LHCN-M2 (cell line): ENCODE measurements around the gene NHSL2. TPM values are rescaled to one million over a fixed set of nuclear protein-coding genes. Genes with fewer than 3 reads are reported as not detected.

Source experiments
- DNase-seq: peaks from one replicate; pipeline ENCODE4 v3.0.0-alpha.2; 2012; ENCODE audit warnings: low read depth
- total RNA-seq: library from RNA; depleted of rRNA; stranded (reverse); fragments of >200 nt; gene quantifications from 2 replicates; pipeline ENCODE4 v1.2.3, GENCODE V29; 2014

NHSL2 gene
- total RNA-seq, 1 experiment from 2014 or later = 0.23 TPM

DNA sequence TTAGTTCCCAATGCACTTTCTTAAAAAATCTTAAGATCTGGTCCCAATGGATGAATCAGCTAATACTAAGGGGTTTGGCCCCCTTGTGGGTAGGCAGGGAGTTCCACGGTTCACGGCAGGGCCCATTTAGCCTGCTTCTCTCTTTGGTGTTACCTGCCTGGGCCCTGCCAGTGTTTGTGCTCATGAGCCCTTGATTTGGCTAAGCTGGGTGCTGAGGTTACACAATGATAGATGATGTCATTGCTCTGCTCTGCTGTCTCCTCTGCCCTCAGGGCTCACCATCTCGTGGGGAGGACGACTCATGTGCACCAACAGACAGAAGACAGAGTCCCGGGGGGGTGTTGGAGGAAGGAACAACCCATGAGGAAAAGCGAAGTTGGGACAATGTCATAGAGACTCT lies 196.7 kb downstream of the NHSL2 start:
- DNase-seq = no peak

DNA sequence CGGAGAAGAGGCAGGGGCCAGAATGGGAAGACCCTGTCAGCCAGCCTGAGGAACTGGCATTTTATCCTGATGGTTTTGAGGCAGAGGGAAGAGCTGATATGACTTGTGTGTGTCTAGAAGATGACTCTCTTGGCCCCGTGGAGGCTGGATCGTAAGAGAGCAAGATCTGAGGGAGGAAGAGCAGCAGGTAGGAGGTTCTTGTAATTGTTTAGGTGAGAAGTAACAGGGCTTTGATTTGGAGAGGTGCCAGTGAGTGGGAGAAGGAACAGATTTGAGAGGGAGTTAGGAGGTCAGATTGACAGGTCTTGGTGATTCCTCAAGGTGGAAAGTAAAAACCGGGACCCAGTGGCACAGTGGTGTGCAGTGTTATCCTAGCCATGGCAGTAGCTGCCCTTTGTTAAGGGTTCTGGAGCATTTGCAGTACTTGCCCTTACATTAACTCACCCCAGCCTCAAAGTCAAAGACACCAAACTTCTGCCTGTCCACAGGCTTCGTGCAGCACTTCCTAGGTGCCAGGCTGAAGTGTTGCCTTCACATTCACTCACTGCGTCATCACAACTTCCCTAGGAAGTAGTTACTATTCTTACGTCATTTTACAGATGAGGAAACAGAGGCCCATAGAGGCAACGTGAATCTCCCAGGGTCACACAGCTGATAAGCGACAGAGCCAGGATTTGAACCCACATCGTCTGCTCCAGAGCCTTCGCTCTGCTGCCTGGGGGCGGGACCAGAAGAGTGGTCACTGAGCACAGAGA lies 197.4 kb downstream of the NHSL2 start:
- DNase-seq = no peak

DNA sequence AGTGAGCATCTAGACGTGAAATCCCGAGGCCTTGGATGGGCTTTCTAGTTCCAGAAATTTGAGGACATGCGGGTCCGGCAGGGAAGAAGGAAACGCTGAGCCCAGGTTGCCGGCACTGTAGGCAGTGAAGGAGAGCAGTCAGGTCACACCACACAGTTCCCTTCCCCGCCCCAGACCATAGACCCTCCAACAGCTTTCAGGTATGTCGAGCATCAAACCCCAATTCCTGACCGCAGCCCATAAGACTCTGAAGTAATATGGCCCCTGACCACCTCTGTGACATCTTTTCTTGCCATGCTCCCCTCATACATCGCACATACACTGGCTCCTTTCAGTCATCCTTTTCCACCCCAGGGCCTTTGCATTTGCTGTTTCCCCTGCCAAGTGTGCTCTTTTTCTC lies 198.0 kb downstream of the NHSL2 start:
- DNase-seq = no peak

DNA sequence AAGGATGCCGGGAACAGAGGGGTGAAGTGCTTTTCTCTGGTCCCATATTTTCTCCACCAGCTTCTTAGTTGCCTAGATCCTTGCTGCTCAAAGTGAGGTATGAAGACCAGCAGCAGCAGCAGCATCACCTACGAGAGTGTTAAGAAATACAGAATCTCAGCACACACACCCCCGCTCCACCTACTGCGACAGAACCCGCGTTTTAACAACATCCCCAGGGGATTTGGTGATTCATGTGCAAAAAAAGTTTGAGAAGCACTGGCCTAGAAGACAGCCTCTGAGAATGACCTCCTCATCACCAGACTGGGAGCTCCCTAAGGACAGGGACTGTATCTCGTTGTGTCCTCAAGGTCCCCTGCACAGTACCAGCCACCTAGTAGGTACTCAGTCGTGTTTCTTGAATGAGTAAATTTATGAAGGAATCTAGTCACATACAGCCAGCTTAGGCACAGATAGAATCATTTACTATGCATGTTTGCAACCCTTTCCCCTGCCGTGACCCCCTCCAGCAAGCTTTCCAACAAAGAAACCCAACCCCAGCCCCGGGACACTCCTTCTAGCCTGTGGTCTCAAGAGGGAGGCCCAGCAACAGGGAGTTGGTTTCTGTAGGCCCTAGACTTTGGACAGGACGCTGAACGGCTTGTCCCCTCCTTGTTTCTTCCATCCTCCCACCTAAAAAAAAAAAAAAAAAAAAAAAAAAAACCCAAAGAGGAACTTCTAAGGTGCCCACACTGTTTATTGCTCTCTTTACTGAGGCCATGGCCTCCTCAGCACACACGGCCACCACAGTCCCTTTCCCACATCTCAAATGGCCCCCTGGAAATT lies 199.6 kb downstream of the NHSL2 start:
- DNase-seq = no peak

DNA sequence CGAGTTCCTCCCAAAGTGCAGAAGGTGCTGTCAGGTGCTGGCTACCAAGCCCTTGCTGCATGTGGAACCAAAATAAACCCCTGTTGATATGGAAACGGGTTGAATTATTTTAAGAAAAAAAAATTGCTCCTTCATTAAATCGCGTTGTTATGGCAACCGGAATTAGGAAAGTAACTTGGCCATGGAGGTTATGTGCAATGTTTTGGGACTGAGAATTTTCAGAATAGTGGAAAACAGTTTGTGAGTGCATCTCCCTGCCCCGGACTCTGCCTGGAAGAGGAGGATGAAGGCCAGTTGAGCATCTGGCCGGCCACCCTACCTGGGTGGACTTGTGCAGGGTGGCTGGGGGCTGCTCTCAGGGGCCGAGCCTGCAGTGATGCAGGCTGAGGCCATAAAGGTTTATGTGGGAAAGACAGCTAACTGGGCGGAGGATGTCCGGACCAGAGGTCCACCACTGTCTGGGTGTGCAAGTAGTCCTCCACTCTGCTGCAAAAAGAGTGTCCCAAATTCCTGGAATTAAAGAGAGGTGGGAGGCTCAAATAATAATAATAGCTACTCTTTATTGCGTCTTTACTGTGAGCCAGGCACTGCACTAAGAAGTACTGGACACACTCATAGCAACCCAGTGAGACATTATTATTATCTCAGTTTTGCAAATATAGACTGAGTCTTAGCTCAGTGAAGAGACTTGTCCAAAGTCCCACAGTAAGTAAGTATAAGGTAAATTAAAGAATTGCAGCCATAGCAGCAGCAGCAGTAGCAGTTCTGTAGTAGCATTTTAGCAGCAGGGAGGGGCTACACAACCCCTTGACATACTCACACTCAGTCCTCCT lies 200.4 kb downstream of the NHSL2 start:
- no peak for DNase-seq

DNA sequence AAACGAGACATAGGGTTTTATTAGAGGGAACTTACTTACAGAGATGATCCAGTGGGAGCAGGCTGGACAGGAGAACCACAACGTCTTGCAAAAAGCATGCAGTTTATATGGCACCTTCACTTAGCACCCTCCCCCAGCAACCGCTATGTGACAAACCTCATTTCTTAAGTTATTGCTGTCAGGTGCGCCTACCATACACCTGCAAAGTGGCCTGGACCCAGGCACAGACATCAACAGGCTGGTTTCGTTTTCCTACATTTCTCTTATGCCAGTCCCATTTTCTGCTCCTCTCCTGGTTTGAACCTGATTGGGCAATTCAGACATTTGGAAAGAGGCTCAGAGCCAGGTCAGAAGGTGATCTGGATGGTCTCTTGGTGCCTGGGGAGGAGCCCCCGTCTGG lies 202.8 kb downstream of the NHSL2 start:
- DNase-seq = no peak

DNA sequence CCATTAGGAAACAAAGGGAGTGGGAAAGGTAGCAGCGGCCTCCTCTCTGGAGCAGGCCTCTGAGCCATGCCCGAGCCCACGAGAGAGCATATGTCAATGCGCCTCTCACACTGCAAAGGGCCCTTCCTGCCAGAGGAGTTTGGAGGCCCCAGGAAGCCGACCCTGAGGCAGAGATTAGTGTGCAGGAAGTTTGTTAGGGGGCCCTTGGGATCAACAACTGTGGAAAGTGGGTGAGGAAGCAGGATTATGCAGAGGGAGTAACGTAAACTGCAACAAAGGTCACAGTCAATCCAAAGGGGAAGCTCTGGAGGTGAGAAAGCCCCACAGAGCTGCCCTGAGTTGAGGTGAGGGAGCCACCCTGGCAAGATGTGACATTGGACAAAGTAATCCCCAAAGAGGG lies 203.7 kb downstream of the NHSL2 start:
- DNase-seq = no peak

DNA sequence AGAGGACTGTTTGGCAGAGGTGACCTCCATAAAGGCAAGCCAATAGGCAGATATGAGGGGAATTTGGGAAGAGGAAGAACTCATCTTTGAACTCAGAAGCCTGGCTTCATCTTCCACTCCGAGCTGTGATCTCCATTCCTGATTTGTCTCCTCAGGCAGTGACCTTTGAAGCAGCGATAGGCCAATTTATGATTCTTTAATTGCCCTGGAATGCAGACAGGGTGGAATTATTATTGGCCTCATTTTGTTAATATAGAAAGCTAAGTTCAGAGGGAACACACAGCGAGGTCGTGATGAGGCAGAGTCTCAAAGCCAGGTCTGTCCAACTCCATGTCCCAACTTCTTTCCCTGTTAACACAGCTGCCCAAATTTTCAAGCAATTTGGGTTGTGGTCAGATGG lies 204.2 kb downstream of the NHSL2 start:
- DNase-seq = no peak

DNA sequence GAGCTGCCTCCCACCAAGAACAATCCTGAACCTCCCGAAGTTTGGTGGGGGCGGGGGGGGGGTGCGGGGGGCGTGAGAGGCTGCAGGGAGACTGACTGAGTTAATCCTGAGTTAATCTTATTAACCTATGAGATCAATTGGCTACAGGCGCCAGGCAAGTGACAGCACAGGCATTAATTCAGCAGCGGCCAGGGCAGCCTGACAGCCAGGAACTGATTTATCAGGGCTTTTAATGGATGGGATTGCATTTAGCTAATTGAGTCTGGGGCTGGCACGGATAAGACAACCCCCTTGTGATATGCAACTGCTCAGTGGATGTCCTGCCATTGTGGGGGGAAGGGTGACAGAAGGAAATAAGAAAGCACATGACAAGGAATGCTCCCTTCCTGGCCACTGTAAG lies 204.7 kb downstream of the NHSL2 start:
- no peak for DNase-seq

DNA sequence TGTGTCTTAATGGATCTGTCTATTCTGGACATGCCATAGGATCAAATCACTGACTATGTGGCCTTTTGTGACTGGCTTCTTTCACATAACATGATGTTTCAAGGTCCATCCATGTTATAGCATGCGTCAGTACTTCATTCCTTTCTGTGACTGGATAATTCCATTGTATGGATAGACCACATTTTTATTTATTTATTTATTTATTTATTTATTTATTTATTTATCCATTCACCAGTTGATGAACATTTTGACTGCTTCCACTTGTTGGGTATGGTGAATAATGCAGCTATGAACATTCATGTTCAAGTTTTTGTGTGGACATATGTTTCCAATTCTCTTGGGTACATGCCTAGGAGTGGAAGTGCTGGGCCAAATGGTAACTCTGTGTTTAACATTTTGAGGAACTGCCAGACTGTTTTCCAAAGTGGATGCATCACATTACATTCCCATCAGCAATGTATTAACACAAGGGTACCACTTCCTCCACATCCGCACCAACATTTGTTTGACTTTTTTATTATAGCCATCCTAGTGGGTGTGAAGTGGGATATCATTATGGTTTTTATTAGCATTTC lies 207.1 kb downstream of the NHSL2 start:
- no peak for DNase-seq

DNA sequence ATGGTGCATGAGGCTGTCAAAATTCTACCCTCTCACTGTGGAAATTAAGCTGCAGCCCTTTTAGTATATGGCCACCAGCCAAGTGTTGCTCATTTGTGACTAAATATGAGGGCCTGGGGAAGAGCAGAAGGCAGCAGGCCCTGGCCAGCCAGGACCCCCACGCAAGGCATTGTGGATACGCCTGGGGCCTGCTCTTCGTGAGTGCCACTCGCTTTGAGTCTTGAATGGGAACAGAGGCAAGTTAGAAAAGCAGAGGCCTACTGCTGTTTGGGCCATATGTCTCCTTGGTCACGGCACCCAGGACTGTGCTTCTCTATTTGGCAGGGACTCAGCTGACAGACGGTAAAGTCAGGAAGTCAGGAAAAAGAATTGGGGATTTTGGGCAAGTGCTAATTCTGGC lies 210.2 kb downstream of the NHSL2 start:
- no peak for DNase-seq

DNA sequence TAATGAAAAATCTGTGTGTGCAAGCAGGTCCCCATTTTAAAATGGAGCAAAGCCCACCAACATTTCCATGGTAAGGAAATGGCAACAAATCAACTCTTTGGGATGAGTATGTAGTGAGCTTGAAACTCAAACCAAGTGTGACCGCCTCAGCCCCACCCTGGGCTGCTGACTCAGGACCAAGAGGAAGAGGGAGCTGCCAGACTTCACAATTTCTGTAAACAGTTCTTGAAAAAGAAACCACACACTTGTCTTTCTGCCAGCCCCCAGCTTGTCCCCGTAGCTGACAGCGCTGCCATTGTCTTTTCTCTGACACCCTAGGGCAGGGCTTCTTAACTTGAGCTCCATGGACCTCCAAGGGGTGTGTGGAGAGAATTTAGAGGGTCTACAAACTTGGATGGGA lies 210.7 kb downstream of the NHSL2 start:
- DNase-seq = peak; percentile 49

DNA sequence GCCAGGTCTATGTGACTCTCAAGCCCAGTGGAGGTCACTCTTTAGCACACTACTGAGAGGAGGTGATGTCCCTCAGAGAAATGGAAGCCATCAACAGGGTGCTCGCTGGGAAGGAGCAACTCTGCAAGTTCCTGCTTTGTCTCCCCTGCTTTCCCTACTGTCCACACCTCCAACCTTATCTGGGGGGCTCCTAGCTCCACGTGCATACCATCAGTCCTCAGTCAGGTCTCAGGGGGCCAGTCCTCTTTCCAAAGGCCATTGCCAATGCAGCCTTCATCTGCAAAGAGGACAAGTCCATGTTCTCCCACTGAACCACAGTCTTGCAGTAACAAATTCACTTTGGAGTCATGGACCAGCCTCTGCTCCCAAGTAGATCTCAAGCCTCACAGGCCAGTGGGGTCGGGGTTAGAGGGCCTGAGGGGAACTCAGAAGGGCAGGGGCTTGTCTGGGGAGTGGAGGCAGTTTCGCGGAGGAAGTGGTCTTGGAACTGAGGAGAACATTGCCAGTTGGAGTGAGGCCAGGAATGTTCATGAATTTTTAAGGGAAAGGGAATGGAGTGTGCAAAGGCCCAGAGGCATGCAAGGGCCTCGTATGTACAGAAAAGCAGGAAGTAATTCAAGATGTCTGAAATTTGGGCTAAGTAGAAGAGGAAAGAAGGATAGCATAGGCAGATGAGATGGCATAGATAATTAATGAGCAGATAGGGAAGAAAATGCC lies 212.1 kb downstream of the NHSL2 start:
- no peak for DNase-seq

DNA sequence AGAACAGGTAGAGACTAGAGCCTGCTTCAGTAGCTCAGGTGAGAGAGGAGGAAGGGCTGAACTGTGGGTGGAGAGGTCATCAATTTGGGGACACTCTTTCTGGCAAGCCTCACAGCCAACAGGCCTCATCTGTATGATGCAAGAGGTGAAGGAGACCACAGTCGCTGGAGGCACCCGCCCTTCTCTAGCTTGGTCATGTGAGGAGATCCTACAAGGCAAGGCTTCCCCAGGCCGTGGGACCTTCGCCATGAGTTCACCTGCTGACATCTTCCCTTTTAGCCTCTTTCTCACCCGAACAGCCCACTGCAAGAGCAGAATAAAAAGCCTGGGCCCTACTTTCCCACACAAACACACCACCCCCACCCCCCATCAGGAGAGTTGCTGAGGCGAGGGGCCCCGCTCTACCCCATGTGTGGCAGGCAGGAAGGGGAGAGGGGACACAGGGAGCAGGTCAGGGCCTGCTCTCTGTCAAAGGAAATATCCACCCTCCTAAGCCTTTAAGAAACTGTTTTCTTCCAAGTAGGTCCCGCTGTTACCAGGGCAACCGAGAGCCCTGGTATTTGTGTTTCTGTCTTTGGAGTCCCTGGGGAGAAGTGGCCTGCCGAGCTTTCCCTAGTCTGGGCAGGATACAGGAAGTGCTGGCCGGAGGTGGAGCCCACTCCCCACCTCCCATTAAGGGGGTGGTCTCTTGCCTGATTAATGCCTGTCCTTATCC lies 213.0 kb downstream of the NHSL2 start:
- DNase-seq = no peak

DNA sequence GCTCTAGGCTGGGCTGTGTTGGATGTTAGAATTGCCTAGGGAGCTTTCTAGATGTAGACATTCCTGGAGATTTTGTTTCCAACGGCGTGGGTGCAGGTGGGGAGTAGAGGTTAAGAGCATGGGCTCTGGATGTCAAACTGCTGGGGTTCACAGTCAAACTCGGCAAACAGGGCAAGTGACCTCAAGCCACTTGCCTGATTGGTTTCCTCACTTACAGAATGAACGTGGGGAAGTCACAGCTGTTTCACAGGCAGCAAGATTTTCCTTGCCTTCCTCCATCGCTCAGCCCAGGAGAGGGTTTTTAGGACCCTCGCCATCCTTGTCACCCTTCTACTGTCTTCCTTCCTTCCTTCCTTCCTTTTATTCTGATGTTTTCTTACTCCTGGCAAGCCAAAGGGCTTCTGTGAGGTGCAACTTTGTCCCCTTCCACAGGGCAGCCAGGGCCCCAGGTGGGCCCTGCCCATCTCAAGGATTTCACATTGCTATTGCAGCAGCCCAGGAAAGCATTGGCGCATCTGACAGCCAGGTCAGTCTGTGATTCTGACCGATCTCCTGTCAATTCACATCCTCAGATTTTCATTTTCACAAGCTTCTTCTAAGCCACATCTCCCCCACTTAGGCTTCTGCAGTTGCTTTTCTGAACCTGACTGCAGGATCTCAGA lies 214.0 kb downstream of the NHSL2 start:
- no peak for DNase-seq

DNA sequence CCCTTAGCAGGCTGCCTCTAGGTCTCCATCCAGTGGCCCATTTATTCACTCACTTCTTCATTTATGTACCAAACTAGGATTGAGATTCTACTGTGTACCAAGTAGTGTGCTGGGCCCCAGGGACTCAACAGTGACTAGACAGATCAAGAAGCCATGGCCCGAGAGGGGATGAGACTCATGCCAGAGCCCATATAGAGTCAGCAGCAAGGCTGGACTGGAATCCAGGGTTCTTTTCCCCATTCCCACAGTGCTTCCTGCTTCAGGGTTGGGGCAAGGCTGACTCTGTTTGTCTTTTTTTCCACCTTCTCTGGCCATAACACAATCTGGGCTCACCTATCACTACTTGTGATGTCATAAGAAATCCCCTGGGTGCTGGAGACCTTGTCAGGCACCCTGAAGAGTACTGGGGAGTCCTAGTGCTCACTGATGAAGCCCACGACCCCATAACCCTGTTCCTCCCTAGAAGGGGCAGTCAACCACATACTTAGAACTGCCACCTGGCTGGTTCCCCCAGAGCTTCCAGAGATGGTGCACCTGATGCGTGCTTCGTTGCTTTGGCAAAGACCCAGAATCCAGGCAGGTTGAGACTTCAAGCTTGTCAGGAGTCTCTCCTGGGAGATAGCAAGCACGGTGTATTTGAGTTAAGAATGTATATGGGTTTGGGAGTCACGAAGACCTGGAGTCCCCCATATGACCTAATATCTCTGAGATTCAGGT lies 214.8 kb downstream of the NHSL2 start:
- DNase-seq = no peak

DNA sequence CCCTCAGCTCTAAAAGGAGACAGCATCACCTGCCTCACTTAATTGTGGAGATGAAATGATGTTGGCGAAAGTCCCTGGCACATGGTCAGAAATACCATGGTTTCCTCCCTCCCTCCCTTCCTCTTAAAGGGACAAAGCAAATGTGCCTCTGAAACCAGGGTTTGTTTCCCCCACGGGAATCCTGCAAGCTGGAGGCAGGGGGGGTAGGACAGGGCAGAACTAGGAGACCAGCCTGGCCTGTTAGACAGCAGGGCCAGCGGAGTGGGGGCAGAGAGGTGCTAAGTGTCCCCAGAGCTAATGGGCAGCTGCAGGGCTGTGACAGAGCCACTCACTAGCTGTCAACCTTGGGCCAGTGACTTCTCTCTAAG lies 215.4 kb downstream of the NHSL2 start:
- DNase-seq = no peak

DNA sequence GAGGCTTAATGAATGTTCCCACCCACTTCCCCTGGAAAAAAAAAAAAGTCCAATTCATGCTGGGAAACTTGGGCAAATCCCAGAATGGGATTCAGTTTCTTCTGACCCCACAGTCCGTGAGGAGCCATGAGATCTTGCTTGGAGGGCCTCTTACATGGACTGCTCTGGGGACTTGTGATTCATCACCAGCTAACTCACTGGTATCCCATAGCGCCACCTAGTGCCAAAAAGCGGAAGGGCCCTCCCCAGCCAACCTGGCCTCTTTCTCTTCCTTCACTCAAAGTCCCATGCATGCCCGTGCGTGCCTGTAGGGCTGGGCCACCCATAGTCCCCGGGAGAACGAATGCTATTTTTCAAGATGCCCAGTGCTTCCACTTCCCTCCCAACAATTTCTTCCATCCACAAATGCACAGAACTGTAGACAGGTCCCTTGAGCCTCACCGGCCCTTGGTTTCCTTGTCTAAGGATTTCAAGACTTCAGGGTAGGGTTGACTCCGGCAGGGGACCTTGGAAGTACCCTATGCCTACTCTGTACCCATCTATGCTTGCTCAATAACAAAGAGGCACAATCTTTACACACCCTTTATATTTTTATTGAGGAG lies 216.0 kb downstream of the NHSL2 start:
- peak; percentile 82 for DNase-seq

DNA sequence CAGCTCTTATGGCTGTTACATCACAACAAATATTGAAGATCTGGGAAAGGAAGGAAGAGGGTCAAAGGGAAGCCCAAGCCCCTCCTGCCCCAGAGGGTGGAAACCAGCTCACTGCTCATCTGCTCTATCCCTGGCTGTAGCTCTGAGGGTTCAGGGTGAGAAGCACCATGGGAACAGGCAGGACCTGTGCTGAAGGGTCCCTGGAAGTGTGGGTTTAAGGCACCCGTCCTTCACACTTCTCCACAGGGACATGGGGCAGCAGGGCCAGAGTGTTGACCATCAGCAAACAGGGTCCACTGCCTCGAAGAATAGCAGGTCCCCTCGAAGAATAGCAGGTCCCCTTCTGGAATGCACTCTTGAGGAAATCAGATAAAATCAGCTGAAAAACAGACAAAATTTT lies 216.7 kb downstream of the NHSL2 start:
- DNase-seq = no peak
